HG02970 (cell line): ENCODE measurements around the gene RAI1.

ENCODE experiments used
- ATAC-seq: cut with Tn5 transposase; IDR thresholded peaks from one replicate; pipeline ENCODE4 v1.9.1; 2021; ENCODE audit warnings: mild to moderate bottlenecking, moderate library complexity, moderate number of reproducible peaks; ENCODE audit not compliant: unreplicated experiment, low FRiP score

RAI1 gene

DNA sequence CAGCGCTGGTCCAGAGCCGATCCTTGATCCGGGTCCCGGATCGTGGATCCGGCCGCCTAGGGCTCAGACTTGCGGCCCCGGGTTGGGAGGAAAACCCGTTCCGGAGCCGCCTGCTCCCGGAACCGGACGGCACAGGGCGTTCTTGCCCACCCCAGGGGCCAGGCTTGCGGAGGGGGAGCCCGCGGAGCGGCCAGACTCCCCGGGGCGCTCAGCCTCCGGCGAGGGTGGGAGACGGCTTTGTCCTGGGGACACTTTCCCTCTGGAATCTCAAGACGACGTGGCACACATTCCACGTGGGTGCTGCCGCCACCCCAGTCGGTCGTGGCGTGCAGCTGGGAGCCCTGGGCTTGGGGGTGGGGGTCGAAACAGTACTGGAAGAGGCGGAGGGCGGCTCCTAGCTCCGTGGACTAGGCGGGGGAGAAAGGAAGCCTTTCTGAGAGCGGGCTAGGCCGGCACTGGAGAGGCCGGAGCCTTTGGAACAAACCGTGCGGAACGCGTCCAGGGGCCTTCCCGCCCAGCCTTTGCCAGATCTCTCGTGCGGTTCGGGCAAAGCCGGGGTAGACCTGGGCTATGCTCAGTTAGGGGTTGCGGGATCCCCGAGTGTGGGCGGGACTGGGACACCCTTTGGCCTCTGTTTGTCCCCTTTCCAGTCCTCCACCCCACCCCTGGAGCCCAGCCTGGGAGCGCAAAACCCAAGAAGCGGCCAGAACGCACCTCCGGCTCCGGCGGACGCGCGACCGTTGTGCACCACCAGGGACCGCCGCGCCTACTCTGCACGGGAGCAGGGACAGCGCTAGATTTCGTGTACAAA lies 129.0 kb downstream of the RAI1 start:
- no peak for ATAC-seq

DNA sequence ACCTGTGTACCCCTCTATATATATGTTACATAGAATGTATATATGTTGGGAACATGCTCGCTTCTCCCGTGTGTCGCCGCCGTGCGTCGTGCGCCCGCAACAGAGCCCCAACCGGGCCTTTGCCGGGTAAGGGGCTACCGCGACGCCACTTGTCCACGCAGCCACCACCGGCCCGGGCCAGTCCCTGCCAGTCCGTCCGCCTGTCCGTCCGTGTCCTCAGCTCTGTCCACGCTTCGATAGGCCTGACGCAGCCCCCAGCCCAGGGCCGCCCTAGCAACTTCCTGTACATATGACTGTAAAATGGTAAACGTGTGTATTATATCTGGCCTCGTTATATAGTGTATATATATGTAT lies 129.6 kb downstream of the RAI1 start:
- no peak for ATAC-seq

DNA sequence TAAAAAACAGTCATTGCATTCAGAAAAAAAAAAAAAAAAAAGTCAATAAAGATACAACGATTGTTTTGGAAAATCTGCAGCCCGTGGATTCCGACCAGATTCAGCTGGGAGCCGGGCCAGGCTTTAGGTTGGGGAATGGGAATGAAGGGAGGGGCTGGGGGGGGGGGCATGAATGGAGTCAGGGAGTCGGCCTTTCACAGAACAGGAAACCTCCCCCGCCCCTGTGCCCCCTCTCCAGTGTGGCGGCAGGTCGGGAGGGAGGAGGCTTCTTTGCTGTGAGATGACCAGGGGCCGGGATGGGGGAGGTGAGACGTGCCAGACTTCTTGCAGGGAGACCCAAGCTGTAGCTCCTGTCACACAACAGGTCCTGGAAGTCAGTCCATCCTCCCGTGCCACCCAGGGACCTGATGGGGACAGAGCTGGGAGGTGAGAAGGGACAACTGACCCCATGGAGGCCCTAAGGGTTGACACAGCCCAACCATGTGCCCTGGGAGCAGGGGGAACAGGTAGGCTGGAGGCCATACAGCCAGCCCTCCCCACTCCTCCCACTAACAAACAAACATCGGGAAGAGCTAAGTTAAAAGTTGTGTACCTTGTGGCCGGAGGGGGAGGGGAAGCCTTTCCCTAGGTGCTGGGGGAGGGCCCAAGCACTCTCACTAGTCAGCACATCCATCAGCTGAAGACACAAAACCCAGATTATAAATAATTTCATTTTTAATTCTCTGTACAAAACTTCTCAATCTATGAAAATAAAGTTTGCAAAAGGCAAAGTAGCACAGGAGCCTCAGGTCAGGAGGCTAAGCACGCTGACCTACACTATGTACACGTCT lies 130.3 kb downstream of the RAI1 start:
- no peak for ATAC-seq

DNA sequence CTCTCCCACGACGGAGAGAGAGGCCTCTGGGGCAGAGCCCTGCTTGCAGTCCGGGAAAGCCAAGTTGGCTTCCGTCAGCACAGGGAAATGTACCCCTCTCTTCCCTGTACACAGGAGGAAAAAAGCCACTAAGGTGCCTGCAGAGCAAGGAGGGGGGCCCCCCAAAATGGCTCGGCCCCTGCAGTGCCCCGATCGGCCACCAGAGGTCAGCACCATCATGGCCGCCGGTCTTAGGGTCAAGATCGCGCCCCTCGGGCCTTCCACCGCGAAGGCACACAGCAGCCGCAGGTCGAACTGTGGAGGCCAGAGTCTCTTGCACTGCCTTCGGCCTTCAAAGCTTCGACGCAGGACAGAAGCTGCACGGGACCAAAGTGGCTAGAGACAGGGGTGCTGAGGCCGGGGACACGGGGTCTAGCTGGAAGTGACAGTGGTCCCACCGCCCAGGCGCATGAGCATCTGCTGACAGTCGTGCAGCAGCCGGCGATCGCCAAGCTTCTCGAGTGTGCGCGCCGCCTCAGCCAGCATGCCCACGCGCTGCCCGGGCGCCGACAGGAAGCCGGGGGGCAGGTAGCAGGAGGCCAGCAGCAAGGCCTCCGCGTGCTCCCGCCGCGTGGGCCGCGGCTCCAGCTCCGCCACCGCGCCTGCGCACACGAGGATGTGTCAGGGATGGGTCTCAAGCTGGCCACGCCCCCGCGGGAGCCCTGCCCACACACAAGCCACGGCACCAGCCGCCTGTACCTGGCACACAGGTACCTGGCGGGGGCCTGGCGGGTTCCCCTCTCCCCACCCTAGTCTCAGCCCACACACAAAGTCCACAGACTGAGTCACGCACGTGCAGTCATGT lies 131.2 kb downstream of the RAI1 start:
- ATAC-seq, result no peak

DNA sequence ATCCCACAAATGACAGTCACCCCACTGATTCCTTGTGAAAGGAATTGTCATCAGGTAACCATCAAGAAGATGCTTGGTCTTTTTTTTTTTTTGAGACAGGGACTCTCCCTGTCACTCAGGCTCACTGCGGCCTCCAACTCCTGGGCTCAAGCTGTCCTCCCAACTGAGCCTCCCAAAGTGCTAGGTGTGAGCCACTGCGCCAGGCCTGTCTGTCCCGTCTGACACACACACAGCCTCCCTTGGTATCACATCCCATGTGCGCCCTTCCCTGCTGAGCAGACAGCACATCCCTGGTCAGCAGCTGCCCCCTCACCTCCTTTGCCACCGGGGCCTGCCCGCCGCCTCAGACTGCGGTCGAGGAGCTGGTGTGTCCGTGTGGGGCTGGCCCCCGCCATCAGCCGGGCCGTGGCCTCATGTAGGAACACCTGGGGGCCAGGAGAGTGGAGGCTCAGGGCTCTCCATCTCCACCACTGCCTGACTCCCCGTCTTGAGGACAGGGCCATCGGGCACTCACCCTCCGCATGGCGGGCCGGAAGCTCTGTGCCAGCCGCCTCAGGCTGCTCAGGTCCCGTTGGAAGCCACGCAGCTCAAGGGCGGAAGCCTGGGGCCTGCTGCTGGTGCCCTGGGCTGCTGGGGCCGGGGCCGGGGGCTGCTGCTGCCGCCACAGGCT lies 131.9 kb downstream of the RAI1 start:
- no peak for ATAC-seq

DNA sequence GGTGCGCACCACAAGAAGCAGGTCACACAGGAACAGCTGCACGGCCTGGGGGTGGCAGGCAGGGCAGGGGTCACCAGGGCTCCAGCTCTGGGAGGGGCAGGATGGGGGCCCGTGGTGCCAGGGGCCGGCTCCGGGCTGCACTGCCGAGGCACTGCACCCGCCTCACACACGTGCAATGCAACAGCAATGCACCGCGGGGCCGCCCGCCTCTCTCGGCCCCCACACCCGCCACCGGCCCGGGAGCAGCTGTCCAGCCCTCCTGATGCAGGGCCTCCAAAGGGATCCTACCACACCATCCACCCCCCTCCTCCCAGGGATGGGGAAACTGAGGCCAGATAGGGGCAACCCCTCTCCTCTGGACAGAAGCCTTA lies 132.5 kb downstream of the RAI1 start:
- no peak for ATAC-seq

DNA sequence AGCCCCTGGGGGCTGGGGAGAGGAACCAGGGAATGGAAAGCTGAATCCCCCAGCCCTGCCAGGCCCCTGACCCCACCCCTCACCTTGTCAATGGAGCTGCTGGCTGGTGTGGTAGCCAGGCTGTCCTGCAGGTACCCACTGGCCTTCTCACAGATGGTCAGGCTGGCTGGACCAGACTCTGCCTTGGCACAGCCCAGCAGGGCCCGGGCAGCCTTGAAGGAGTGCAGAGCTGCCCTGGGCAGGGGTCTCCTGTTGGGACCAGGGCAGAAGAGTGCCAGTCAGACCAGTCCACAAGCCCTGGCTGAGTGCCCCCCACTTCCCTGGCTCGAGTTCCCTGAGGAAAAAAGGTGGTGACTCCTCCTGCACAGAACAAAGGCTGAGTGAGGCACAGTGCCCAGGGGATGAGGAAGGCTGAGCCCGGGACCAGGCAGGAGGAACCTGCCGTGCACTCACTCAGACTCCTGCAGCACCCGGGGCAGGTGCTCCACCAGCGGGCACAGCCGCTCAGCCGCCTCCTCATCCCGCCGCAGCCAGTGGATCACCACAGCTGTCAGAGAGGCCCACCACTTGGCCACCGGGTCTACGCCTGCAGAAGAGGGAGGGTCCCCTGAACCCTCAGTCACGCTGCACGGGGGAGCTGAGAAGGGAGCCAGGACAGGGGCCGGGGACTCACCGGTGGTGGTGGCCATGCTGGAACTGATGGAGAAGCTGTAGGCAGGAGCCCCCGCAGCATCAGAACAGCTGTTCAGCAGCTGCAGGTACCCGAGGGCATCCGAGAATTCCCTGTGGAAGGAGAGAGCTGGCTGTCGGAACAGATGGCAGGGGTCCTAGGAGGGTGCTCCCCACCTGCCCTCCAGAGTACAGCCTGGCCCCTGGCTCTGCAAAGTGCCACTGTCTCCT lies 133.2 kb downstream of the RAI1 start:
- no peak for ATAC-seq

DNA sequence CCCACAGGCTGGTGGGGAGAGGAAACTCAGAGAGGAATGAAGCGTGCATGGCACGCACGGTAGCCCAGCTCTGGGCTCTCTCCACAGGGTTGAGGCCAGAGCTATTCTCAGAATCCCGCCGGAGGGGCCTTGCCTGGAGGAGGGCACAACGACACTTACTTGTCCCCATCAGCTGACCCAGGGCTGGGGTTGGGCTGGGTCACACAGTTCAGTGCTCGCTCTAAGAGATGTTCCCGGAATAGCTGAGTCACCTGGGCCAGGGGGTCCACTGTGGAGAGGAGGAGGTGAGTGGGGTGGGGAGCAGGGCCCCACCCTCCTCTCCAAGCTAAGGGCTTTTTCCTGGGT lies 133.8 kb downstream of the RAI1 start:
- no peak for ATAC-seq

DNA sequence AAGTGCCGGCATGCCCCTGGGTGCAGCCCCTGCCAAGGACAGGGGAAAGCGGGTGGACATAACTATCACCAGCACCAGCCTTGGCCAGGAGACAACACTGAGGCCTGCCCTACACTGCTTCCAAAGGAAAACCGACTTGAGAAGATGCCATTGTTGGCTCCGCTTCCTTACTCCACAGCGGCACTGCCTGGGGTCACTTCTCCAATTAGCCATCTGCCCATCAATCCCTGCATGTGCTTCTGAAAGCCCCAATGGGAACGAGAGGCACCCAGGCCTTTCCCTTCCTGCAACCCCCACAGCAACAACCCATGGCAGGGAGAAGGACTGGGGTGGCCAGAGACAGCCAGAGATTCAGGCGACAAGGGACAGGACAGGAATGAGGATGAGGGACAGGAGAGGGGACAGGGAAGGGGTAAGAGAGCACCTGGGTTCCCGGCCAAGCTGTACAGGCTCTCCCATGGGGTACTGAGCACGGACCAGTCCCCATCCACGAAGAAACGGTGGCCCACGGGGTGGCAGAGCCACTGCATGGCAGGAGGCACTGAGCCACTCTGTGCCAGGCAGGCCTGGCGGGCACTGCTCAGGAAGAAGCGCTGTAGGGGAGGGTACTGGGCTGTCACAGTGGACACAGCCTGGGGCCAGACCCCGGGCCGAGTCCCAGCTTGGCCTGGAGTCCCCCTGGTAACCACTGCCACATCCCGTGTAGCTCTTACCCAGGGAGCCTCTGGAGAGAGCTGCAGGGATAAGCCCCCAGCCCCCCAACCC lies 134.4 kb downstream of the RAI1 start:
- ATAC-seq, result no peak

DNA sequence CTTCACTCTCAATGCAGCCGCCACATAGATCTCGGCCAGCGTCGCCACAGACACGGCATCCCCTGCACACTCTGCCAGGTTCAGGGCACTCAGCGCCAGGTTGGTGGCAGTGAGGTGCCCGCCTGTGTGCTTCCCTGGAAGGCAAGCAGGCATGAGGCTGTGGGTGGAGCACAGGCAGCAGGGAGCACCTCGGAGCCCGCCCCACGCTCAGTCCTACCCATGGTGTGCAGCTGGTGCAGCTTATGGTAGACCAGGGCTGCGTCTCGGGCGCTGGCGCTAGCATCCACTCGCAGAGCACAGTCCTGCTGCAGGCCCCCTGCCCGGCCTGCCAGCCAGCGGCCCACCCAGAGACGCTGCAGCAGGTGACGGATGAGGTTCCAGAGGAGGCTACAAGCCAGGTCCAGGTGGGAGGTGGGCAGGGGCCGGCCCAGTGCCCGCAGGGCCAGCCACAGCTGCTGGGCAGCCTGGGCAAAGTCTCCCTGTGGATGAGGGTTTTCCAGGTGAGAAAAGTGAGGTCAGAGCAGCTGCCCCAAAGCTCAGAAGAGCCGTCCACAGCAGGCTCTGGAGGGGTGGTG lies 135.1 kb downstream of the RAI1 start:
- ATAC-seq, result no peak

DNA sequence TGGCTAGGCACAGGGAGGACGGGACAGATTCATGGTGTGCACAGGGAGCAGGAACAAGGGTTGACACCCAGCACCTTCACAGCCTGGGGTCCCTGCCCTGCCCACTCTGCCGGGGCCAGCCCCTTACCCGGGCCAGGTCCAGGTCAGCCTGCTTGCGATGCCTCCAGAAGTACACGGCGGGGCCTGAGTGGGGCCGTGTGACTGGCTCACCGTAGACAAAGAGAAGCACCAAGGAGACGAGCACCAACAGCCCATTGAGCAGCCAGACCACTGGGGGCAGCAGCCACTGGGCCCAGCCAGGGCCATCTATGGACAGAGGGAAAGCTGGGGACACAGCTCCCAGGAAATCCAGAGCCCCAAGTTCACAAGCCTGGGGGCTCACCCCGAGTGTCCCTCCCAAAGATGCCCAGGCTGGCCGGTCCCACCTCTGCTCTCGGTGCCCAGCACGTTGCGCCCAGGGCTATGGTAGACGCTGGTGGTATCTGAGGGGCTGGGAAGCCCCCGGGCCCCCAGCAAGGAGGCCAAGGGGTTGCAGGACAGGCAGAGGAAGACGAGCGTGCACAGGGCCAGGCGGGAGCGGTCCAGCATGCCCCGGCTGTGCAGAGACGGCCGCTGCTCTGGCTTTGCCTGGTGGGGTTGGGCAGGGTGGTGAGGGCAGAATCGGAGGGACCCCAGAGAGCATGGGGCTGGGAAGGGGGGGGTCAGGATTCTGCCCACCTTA lies 135.7 kb downstream of the RAI1 start:
- no peak for ATAC-seq

DNA sequence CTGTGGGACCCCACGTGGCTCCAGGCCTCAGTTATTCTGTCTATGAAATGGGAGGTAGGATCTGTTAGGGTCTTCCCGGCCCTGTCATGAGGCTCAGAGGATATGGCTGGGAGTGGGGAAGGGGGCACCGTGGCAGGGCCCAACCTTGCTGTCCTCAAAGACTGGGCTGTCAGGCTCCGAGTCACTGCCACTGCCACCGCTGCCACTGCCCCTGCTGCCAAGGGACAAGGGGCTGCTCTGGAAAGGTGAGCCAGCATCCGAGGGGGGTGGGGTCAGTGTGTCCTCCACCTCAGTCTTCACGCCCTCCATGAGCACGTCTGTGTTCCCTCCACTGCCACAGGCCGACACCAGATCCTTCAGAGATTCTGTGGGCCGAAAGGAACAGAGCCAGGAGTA lies 136.3 kb downstream of the RAI1 start:
- ATAC-seq, result no peak

DNA sequence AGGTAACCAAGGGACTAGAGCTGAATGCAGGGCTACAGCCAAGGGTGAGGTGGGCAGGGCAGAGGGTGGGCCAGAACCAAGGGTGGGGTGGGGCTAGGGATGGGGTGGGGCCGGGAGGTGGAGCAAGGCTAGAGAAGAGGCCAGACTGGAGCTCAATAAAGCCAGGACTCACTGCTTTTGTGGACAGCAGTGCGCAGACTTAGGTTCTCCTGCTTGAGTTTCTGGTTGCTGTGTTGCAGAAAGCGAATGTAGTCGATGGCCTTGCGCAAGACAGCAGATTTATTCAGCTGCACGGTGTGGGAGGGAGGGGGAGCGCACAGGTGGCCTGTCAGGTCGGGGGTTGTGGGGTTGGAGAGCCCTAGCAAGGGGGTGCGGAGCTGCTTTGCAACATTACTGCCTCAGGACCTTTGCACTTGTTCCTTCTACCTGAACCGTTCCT lies 136.8 kb downstream of the RAI1 start:
- no peak for ATAC-seq

DNA sequence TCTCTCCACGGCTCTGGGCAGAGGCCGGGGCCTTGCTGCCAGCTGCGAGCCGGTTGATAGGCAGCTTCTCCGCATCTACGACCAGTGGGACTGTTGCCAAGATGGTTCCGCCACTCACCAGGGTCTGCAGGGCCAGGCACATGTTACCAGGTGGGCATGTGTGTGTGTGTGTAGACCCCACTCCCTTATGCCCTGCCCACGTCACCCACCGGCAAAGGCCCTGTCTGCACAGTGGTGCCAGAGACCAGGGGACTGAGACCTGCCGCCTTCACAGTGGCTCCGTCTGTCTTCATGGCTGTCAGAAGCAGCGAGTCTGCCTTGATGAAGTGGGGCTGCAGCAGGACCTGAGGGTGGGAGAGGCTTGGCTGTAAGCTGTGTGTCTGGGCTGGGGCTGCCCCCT lies 137.9 kb downstream of the RAI1 start:
- ATAC-seq, result no peak

DNA sequence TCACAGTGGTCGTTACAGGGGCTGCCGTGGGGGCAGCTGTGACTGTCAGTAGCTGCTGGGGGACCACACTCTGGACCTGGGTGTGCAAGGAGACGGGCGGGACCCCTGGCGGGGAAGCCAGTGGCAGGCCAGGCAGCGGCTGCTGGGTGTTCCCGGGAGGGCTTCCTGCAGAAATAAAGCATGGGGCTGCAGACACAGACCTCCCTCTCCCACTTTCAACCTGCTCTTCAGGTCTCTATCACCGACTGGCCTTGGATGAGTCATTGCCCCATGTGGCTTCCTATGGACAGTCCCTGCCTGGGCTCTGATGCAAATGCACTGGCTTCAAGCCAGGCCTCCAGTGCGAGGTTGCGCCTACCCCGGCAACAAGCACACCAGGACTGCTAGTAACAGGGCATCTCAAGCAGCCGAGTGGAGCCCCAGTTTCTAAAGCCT lies 138.3 kb downstream of the RAI1 start:
- no peak for ATAC-seq

DNA sequence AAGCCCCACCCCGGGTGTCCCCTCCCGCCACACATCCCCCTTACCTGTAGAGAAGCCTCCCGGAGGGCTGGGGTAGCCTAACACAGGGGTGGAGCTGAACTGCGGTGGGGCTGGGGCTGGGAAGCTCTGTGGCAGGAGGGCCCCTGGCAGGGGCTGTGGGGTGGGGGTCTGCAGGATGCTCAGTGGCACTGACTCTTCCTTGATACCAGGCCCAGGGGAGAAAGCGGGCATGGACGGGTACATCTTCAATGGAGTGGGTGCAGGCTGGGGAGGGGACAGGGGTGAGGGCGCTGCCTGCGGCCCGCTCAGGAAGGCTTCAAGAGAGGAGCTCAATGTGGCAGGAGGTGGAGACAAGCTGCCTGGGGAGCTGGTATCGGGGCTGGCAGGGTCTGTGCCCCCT lies 138.8 kb downstream of the RAI1 start:
- ATAC-seq, result no peak

DNA sequence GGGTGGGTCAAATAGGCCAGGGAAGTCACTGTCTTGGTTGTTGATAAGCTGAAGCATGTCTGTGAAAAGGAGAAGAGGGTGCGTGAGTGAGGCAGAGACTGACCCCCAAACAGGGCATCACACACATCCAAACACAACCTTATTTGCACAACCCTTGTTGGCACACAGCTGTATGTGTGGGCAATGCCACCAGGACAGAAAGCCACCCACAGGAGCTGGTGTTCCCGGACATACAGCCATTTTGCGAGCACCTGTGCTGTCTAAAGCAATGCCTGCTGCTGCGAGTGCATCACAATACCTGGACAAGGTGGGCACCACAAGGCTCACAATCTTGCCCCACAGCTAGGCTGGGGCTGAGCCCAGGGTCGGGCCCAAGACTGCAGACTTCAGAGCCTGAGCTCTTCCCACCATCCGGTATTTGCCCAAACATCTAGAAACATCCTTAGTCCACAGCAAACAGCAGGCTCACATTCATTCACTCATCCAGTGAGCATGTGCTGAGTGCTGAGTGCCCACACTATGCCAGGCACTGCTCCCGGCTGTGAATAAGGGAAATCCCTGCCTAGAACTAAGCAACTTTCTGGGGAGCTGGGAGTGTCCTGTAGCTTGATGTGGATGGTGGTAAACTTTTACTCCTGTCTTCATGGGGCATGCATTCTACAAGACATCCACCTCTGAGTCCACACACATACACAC lies 139.4 kb downstream of the RAI1 start:
- no peak for ATAC-seq
